ENCODE results near the gene VASH2.
"Not testable (repeated sequence)": the region's sequence is repeated elsewhere in the genome, so short reads cannot be mapped to it uniquely, and the experiment has no call there.

The VASH2 gene

GRCh38 chr1:212981571-212982328 is 31.4 kb downstream of the VASH2 start:
- ATAC-seq (no peak), DNase-seq (no peak)

GRCh38 chr1:212982430-212983152 is 32.2 kb downstream of the VASH2 start:
- no peak for DNase-seq
- no peak for ATAC-seq

- ATAC-seq (no peak), DNase-seq (no peak)
Measured at GRCh38 chr1:212983482-212983881, 33.1 kb downstream of the VASH2 start.

- no peak for DNase-seq
- no peak for ATAC-seq
Measured at GRCh38 chr1:212984522-212985291, 34.4 kb downstream of the VASH2 start.

- ATAC-seq (no peak), DNase-seq (no peak)
Measured at GRCh38 chr1:212986551-212986950, 36.2 kb downstream of the VASH2 start.

DNA sequence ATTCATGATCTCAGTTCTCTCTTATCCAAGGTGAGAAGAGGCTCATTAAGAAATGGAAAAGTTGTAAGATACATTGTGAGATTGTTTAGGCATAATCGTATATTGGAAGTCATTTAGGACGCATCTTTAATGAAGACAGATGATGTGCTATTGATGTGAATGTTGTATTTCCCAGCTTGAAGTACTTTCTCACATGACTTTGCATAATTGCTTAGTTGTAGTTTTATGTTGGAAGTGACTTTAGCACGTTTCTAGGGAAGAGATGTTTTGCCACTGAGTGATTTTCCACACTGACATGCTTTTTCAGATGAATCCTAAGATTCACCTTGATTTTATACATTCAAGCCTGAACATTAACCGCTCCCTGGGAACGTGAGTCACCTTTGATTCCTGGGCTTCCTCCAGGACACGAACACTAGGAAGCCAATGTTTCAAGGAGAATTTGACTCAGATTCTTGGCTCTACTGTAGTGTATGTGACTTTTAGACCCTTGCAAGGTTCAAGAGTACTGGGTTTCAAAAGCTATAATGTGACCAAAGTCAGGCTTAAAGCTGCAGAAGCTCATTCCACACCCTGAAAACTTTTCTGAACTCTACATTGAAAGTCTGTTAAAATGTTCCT is 37.5 kb downstream of the VASH2 start:
- no peak for ATAC-seq
- no peak for DNase-seq

DNA sequence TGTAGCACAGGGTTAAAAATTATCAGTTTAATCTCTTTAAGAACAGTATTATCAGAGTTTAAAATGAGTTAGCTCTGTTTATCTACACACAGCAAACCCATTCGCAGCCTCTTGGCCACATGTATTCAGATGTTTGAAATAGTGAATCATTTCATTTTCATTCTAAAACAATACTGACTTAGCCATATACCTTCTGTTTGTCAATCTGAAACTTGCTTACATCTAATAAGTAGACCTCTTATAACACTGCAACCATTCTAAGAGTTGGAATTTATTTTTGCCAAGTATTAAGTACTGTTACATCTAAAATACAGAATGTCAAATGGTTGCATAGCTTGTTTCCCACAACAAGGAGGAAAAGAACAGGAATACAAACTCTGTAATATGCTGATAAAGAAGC is 39.9 kb downstream of the VASH2 start:
- ATAC-seq (no peak), DNase-seq (no peak)

DNA sequence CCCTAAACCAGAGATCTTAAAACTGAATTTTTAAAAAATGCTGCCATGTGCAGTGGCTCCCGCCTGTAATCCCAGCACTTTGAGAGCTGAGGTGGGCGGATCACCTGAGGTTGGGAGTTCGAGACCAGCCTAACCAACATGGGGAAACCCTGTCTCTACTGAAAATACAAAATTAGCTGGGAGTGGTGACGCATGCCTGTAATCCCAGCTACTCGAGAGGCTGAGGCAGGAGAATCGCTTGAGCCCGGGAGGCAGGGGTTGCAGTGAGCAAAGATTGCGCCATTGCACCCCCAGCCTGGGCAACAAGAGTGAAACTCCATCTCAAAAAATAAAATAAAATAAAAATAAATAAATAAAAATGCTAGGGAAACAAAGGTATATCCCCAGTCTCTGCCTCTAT is 43.6 kb downstream of the VASH2 start:
- ATAC-seq, DNase-seq: not testable (repeated sequence)

DNA sequence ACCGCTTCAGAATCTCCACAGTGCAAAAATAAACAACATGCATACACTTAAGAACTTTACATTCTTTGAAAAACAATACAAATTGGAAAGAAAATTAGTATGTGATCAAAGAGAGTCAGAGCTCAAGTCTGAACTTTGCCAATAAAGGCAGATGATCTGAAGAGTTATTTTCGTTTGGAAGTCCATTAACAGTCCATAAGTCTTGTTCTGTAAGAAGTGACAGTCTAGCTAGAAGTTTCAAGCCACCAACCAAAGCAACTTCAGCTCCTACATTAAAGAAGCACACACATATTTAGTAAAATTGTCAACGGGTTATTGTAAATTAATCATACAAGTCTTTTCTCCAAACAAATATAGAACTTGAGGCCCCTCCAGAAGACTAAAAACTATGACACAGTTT is 44.6 kb downstream of the VASH2 start:
- ATAC-seq (no peak), DNase-seq (no peak)

- DNase-seq (no peak), ATAC-seq (no peak)
Measured at GRCh38 chr1:213003256-213003655, 52.9 kb downstream of the VASH2 start.

GRCh38 chr1:213008564-213008963 is 58.2 kb downstream of the VASH2 start:
- DNase-seq, result no peak

DNA sequence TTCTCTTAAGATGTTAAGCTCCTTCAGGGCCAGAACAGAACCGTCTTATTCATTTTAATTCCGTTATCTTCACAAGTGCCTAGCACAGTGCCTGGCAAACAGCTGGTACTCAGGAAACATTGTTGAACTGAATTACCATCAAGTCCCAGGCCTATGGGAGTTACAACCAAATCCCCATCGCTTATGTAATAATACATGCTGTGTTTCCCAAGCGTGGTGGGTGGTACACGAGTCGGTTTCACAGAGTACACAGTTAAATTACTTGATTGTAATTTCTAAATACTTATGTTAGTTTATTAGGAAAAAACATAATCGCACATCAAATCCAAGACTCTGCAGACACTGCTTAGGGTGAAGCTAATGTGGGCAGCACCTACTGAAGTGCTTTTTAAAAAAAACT is 64.3 kb downstream of the VASH2 start:
- ATAC-seq (no peak), DNase-seq (no peak)

More at GRCh38 chr1:213008564-213008963, 58.2 kb downstream of the VASH2 start:
- no peak for ATAC-seq

DNA sequence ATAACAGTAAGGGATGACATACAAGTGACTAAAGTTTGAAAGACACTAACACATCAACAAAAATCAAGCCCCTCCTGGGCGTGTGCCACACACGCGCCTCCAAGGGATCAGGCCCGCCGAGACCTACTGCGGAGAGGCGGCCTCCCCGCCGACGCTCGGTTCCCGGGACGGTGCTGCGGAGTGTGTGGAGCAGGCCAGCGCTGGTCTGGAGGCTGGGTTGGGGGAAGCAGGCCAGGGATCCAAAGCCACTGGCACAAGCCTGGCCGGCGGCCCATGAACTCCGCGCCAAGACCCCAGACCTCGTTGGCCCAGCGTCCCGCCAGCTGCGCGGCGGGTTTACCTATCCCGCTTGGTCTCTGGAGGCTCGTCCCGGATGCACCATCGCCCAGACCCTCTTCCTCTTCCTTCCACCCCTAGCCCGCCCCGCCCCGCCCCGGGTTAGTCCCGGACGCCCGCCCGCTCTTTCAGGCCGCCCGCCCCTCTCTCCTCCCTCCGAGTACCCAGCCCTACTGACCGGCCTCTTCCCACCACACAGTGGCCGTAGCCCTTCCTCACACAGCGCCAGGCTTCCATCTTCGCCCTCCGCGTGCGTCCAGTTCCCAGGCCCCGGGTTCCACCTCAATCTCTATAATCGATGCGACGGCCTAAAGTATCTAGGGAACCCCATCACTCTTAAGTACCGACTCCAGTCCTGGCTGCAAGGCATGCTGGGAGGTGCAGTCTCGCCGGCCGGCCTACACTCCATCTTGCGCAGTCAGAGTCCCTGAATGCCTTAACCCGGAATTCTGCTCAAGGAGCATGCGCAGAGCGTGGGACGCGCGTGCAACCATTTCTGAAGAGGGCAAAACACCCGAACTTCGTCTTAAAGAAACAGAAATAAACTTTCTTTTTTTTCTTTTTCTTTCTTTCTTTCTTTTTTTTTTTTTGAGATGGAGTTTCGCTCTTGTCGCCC is 65.0 kb downstream of the VASH2 start, which contains the start of gene ANGEL2:
Gene ANGEL2 (minus strand): TSS at position 769 of the 952 bp plus-strand sequence. CDS start 196 bp downstream, at position 573.
- ATAC-seq (peak; percentile 98), DNase-seq (peak; percentile 92)

DNA sequence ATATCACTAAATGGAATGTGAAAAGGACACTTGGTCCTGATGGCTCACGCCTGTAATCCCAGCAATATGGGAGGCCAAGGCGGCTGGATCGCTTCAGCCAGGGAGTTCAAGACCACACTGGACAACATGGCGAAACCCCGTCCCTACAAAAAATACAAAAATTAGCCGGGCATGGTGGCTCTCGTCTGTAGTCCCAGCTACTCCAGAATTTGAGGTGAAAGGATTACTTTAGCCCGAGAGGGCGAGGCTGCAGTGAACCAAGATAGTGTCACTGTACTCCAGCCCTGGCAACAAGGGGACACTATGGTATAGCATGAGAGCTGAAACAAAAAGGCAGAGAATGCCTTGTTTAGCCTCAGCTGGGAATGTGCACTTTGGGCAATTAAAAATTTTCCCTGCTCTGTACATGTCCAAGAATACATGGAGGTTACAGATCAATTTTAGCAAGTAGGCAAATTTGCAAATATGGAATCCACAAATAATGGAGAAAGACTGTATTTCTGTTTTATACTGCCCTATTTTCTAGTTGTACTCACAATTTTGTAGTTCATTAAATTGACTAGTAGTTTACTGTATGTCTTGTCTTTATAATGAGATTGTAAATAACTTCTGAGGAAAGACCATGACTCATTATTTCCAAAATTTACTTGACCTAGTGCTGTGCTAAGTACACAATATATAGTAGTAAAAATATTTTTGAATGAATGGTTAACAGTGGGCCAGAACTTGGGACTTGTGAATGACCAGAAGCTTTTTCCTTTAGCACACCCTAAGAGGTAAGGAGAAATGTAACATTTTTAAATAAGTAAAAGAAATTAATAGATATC is 67.3 kb downstream of the VASH2 start:
- ATAC-seq (no peak), DNase-seq (no peak)

DNA sequence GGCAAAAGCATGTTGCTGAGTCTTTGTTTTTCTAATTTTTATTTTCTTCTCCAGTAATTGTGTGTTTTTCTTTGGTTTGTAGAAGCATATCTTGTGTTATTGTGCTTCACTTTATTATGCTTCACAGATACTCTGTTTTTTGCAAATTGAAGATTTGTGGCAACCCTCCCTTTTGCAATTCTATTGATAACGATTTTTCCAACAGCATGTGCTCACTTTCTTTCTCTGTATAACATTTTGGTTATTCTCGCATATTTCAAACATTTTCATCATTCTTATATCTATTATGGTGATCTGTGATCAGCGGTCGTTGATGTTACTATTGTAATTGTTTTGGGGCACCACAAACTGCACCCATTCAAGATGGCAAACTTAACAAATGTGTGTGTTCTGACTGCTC is 69.1 kb downstream of the VASH2 start:
- no peak for ATAC-seq
- no peak for DNase-seq

DNA sequence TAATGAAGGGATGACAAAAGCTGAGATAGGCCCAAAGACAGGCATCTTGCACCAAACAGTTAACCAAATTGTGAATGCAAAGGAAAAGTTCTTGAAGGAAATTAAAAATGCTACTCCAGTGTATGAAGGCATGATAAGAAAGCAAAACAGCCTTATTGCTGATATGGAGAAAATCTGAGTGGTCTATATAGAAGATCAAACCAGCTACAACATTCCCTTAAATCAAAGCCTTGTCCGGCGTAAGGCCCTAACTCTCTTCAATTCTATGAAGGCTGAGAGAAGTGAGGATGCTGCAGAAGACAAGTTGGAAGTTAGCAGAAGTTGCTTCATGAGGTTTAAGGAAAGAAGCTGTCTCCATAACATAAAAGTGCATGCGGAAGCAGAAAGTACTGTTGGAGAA is 69.7 kb downstream of the VASH2 start:
- DNase-seq (no peak), ATAC-seq (no peak)

DNA sequence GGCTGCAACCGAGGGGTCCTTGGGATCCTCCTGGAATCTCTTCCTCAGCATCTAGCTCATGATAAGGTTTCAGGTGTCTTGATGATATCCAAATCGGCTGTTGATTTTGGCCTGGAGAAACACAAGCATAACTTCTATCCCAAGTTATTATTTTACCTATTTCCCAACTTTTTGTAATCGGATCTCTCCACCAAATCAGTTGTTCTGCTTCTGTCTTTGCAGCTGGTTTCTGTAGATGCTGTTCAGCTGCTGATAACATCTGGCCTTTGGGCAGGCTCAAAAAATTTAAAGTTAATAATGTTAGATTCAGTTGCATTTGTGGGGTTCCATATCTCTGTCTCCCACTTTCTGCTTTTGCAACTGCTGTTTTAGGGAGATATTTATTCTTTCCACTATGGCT is 76.7 kb downstream of the VASH2 start:
- ATAC-seq, DNase-seq: not testable (repeated sequence)

DNA sequence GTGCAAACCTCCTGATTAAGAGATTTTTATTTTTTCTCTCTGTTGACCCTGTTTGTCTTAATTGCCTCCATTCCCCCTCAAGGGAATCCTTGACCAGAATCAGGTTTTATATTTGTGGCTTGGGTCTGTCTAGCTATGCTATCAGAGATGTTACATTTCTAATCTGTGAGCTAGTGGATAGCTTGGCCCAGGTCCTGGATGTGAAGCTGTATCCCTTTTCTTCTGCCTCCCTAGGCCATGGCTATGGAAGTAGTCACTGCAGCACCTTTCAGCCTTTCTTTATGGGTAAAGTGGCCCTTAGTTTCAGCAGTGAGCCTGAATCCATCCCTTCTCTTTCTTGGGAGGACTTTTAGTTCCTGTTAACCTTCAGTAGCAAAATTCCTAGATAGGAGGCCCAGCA is 82.3 kb downstream of the VASH2 start:
- ATAC-seq (no peak), DNase-seq (no peak)

- no peak for DNase-seq
- ATAC-seq, result no peak
Measured at GRCh38 chr1:213034713-213035112, 84.4 kb downstream of the VASH2 start.

DNA sequence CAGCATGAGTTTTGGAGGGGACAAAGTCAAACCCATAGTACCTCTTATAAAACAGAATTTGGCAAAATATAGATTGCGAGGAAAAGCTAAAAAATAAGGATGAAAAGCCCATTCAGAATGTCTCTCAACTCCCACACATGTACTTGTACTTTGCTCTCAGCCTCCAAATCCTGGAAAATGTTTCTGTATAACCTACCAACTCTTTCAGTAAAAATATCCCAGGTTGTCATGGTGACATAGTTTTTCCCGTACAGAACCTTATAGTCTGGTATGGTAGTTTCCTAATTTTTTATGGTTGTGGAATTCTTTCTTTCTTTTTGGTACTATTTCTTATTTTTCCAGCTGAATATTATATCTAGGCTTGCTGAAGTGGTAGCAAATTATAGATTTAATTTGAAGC is 85.2 kb downstream of the VASH2 start:
- DNase-seq, result no peak
- no peak for ATAC-seq

Measured in stimulated activated naive CD8-positive, alpha-beta T cell treated with anti-CD3 and anti-CD28 coated beads, Interleukin-15, Interleukin-2, amounts not matched to agents 100 U/mL and 50 U/mL, for 24 hours (primary cell).